Right cardiac atrium (tissue), 5 donors: ENCODE results near the gene COX19. TPM values are rescaled to one million over a fixed set of nuclear protein-coding genes. Genes with fewer than 3 reads are reported as not detected.
A peak's percentile ranks its signal among the peaks of the same experiment; 100 is the strongest.

ENCODE experiments used
- ATAC-seq, 2 donors: fragments of 200-7000 bp; cut with Tn5 transposase; one replicate each; pipeline versions ENCODE4 v1.8.0 to v1.9.1; 2020; ENCODE audit warnings: moderate library complexity in 2 of 2, mild to moderate bottlenecking in 1 of 2
- DNase-seq, 3 donors: peaks; one replicate each; pipeline ENCODE4 v3.0.0-alpha.2; 2020
- H3K27ac ChIP-seq: one replicate; pipeline ENCODE4 v1.5.1; 2013; ENCODE audit warnings: mild to moderate bottlenecking, low read length, control low read depth, moderate library complexity
- H3K27me3 ChIP-seq: one replicate; pipeline ENCODE4 v1.6.1; 2013; ENCODE audit not compliant: control insufficient read depth, insufficient read depth
- H3K4me1 ChIP-seq: one replicate; pipeline ENCODE4 v1.6.1; 2013; ENCODE audit warnings: low read length; ENCODE audit not compliant: control insufficient read depth, insufficient read depth
- H3K4me3 ChIP-seq: one replicate; pipeline ENCODE4 v1.5.1; 2013; ENCODE audit warnings: low read length, control low read depth
- H3K9me3 ChIP-seq: one replicate; pipeline ENCODE4 v1.6.1; 2013; ENCODE audit warnings: low read length; ENCODE audit not compliant: control insufficient read depth
- WGBS: extraction: QIAGEN DNeasy Blood & Tissue Kit; methylation state at CpG from one replicate; pipeline ENCODE4 v1.1.7; 2013; 5-methylcytosine and 5-hydroxymethylcytosine counted together
- intact Hi-C, 4 donors: fragments of 100-400 bp; cut with DNase I; formaldehyde crosslinking; loops; one replicate each; pipeline versions ENCODE4 v1.11.0 to v1.14.0; 2022 to 2023
- polyA plus RNA-seq: library from polyadenylated mRNA; stranded (reverse); fragments of 200-250 nt; gene quantifications from one replicate; pipeline ENCODE4 v1.2.3, GENCODE V29; 2013
- total RNA-seq, 4 donors: library from RNA; stranded (reverse); fragmentation: NEBNext Ultra II Directional; extraction: Animal tissue kit (Norgen Biotek cat#: 25700); gene quantifications; one replicate each; pipeline ENCODE4 v1.2.1, GENCODE V29; 2021
- donor health status: healthy with polysubstance abuse.
- donor health status: DM: no; HTN: yes; CAD: no.
- donor health status: DM: no; HTN: no; CAD: no.
- donor health status: DM: no; HTN: yes; CAD: no; lungs with severe emphysema.
- donor health status: DM: yes; HTN: yes; CAD: no.

Gene COX19
- total and polyA plus RNA-seq, 5 donors: 5.8 to 8.8 (median 7.7) TPM

DNA sequence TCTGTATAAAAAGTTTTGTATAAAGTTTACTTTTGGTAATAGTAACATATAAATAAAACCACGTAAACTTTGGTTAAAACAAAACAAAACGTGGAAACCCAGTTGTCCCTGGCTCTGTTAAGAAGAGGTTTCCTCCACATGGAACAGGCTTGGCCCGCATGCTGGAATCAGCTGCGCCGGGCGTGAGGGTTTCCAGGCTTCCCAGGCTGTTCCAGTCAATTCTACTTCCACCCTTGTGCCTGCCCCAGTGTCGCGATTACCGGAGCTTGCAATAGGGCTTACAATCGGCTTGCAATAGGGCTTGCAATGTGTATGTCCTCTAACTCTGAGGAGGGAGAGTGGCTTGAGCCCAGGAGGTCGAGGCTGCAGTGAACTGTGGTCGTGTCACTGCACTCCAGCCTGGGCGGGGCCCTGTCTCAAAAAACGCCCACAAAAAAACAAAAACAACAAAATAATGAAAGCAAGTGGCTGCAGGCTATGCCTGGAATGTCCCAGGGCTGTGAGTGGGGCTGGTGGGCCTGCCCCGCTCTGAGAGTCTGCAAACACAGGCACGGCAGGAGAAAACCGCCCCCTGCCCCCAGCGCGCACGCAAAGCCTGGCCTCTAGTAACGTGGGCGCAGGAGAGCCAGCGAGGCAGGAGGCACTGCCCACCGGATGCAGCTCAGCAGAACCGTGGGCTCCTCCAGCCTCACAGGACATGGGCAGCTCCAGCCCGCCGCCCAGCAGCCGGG lies 24.0 kb upstream of the COX19 start:
- Histone ChIP-seq H3K27me3 (no peaks in the 10 kb centered on the region), H3K9me3 (no peaks in the 10 kb centered on the region), H3K27ac (no peak overlapping the region), H3K4me1 (no peaks in the 10 kb centered on the region), H3K4me3 (no peak overlapping the region)
- DNase-seq (no peak), ATAC-seq (no peak)
- intact Hi-C loops: loop anchor here in 2 of 4 donors (10.0 kb wide), 2 partner anchors 155 to 165 kb away; partner anchors contain the start of gene ZFAND2A (in 1 of the 2)
- 87% methylated on average over 28 of the region's 28 CpGs for WGBS

DNA sequence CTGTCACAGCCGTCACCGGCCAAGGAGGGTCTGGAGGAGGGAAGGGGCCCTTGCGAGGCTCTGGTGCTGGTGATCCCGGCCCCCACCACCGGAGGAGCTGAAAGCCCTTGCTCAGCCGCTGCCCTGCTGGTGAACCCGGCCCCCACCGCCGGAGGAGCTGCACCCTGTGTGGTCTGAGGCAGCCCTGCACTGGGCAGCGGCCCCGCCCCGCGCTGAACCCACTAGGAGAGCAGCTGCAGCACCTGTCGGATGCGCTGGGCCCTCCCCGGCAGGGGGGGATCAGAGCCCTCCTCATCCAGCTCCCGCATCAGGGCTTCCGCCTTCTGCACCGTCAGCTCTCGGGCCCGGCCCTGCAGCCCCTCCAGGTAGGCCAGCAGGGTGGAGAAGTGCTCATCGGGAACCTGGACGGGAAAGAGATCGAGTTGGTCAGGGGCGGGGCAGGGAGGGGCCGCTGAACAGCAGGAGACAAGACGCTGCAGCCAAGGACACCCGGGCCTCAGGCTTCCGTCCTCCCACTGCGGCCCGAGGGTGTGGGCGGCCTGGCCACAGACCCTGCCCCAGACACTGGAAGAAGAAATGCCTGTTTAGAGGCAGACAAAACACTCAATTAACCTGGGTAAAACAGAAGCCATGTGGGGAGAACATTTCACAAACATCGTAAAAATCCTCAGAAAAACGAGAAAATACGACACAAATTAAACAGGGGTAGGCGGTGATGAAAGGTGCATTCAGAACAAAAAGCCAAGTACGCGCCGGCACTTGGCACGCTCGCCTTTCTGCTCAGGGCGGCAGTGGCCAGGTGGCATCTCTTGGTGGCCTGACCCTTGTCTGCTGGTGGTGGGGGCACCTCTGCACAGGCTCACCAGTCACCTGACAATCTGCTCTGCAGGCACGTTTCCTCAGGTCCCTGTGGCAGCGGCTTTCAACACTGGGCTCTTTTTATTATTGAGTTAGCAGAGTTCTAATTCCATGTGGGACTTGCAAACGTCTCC lies 22.4 kb upstream of the COX19 start:
- WGBS: 83% methylated on average over 45 of the region's 45 CpGs
- intact Hi-C loops: loop anchor here in 2 of 4 donors (2.0 to 10.0 kb wide), 3 partner anchors 67 to 167 kb away; partner anchors contain the start of gene ZFAND2A (in 1 of the 2)
- no peaks in the 10 kb centered on the region for H3K4me1 ChIP-seq
- no peaks in the 10 kb centered on the region for H3K27me3 ChIP-seq
- H3K4me3 ChIP-seq: no peak overlapping the region
- no peak for ATAC-seq
- DNase-seq: no peak
- H3K9me3 ChIP-seq: no peaks in the 10 kb centered on the region
- no peak overlapping the region for H3K27ac ChIP-seq

DNA sequence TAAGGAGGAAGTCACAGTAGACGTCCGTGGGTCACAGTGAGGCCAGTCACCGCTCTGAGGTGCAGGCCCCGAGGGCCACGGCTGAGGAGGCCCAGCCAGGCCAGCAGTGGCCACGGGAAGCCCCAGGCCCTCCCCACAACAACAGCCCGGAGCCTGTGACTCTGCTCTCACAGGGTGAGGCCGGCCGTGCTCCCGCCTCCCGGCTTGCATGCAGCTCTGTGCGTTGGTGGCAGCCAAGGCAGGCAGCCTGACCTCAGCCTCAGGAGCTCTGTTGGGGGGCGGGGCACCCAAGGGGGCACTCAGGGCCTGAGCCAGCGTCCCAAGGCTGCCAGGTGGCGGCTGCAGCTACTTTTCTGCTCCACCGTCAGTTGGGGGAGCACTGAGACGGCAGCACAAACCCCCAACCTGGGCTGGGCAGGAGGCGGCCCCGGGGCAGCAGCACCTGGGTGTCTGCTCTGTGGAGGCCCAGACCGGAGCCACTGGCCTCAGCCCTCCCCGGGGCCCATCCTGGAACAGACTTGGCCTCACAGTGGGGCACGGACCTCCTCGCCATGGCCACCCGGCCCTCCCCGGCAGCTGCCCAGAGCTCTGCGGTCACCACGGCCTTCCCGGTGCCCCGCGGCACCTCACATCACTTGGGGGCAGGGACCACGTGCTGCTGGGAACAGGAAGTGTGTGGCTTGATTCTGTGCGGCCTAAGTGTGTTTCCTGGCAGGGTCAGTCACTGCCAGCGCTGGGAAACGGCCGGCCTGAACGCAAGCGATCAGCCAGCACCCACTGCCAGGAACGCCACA lies 20.9 kb upstream of the COX19 start:
- Histone ChIP-seq H3K27ac (no peak overlapping the region), H3K9me3 (no peaks in the 10 kb centered on the region), H3K27me3 (no peaks in the 10 kb centered on the region), H3K4me1 (no peaks in the 10 kb centered on the region), H3K4me3 (no peak overlapping the region)
- ATAC-seq (no peak), DNase-seq (peak in 1 of 3 donors; percentile 67)
- WGBS: 83% methylated on average over 38 of the region's 38 CpGs
- intact Hi-C loops: loop anchor here in 2 of 4 donors (2.0 to 10.0 kb wide), 3 partner anchors 69 to 169 kb away; partner anchors contain the start of gene ZFAND2A (in 1 of the 2)

DNA sequence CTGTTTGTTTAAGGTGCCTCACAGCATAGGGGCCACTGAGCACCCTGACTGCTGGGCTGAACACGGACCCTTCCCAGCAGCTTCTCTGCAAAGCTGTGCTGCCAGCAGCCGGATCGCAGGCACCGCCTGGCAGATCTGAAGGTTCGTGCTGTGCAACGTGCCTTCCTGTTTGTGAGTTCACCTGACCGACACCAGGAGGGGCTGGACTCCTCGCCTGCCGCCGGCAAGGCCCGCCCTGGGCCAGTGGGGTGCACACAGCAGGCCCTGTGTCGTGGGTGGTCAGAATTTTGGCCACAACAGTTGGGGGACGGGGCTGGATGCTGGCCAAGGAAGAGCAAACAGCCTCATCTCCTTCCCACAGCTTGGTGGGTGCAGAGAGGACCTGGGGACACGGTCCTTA lies 20.2 kb upstream of the COX19 start:
- Histone ChIP-seq H3K27ac (no peak overlapping the region), H3K27me3 (no peaks in the 10 kb centered on the region), H3K4me3 (no peak overlapping the region), H3K9me3 (no peaks in the 10 kb centered on the region), H3K4me1 (no peaks in the 10 kb centered on the region)
- WGBS: 87% methylated on average over 14 of the region's 14 CpGs
- no peak for ATAC-seq
- no peak for DNase-seq
- intact Hi-C loops: loop anchor here in 3 of 4 donors (2.0 to 10.0 kb wide), 3 partner anchors 69 to 169 kb away; partner anchors contain the start of gene ZFAND2A (in 1 of the 3)

DNA sequence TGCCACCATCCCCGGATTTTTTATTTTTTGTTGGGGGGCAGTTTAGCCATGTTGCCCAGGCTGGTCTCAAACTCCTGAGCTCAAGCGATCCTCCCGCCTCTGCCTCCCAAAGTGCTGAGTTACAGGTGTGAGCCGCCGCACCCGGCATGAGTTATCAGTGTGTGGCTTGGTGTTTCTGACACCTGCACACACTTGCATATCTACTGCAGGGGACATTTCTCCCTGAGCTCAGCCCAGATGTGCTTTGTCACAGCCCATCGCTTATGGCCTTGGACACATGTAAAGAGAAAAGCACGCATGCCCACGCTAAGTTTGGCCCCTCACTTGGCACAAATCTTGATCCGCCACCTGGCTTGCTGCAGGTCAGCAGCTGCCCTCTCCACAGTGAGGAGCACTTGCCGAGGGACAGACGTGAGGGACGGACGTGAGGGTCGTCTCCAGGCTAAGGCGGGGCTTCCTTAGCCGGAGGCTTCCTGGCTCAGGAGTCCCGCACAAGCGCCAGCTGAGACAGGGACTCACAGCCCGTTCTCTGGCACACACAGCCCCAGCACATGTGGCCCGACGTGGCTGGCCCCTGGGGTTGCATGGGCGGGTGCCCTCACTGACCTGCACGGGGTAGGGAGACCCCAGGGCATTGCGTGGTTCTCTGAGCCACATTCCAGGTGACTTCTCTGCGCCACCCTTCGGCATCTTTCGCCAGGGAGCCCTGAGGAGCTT lies 19.4 kb upstream of the COX19 start:
- Histone ChIP-seq H3K9me3 (no peaks in the 10 kb centered on the region), H3K27ac (no peak overlapping the region), H3K27me3 (no peaks in the 10 kb centered on the region), H3K4me1 (no peaks in the 10 kb centered on the region), H3K4me3 (no peak overlapping the region)
- intact Hi-C loops: loop anchor here in 3 of 4 donors (2.0 to 10.0 kb wide), 3 partner anchors 70 to 170 kb away; partner anchors contain the start of gene ZFAND2A (in 1 of the 3)
- WGBS: 70% methylated on average over 28 of the region's 28 CpGs
- DNase-seq (no peak), ATAC-seq (no peak)

DNA sequence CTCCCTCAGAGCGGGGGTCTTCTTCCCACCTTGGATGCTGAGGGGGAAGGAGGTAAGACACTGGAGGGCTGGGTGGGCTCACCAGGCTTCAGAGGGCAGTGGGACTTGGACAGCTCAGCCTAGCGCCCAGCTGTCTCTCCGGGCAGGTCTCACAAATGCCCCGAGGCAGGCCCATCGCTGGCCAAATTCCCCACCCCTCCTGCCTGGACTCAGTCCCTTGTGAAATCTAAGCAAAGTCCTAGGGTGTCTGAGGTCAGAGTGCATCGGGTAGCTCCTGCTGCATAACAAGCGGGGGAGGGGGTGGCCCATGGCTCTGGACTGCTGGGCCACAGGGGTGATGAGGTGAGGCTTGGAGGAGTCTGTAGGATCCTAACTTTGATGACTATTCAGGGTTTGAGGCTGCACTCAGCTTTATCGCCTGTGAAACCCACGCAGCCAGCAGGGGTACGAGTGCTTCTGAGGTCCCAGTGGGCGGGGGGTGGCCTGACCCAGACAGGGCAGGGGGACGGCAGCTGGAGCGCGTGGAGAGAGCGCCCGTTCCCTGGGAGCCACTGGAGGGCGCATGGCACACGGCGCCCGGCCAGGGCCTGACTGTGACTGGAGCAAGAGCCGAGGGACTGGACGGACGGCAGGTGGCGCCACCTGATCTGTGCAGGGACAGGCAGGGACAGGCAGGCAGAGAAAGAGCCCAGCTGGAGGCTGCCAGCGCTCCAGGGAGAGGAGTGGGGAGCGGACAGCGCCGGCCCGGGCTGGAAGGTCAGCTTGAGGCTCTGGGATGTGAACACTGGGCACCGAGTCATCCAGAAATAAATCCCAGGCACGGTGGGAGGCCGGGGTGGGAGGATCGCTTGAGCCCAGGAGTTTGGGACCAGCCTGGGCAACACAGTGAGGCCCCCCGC lies 17.6 kb upstream of the COX19 start:
- 20% methylated on average over 34 of the region's 34 CpGs for WGBS
- Histone ChIP-seq H3K9me3 (no peaks in the 10 kb centered on the region), H3K27me3 (no peaks in the 10 kb centered on the region), H3K4me1 (no peaks in the 10 kb centered on the region), H3K4me3 (no peak overlapping the region), H3K27ac (no peak overlapping the region)
- DNase-seq: peak; percentile 98 to 99 (median 99)
- intact Hi-C loops: loop anchor here in 3 of 4 donors (1.0 to 10.0 kb wide), 4 partner anchors 72 to 172 kb away; partner anchors contain the start of gene ZFAND2A (in 1 of the 3)
- ATAC-seq: peak; percentile 95

DNA sequence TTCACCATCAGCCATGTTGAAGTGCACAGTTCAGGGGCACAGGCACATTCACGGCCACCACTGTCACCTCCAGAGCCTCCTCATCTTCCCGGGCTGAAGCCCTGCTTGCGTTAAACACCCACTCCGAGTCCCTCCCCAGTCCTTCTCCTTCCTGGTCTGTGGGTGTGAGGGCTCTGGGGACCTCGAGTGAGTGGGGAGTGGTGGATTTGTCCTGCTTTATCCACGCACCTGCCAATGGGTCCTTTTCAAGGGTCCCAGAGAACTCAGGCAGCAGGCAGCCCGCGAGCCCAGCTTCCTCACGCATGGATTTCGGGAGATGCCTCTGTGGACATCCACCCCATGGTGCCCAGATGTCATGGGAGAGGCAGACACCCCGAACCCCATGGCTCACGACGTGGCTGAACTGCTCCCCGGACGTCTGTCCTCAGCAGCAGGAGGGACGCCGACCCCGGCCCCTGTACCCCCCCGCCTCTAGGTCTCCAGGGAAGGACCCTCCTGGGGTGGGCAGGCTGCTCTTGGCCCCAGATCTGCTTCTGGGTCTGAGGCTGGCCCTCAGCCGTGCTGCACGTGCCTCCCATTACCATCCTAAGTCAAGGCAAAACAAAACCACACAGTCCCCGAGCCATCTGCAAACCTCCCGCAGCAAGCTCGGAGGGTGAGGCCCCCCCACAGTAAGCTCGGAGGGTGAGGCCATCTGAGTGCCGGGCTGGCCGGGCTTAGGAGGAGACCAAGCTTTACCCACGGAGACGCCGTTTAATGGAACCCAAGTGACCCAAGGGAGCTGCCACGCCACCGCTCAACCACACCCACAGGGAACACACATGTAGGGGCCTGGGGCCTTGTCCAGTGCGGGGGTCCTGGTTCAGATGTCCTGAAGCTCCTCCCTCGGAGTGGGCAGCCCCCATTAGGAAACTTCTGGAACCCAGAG lies 16.6 kb upstream of the COX19 start:
- Histone ChIP-seq H3K27me3 (no peaks in the 10 kb centered on the region), H3K4me1 (no peaks in the 10 kb centered on the region), H3K4me3 (no peak overlapping the region), H3K27ac (no peak overlapping the region), H3K9me3 (no peaks in the 10 kb centered on the region)
- ATAC-seq (no peak), DNase-seq (peak in 1 of 3 donors; percentile 60)
- 69% methylated on average over 34 of the region's 34 CpGs for WGBS
- intact Hi-C loops: loop anchor here in 2 of 4 donors (2.0 to 10.0 kb wide), 3 partner anchors 73 to 173 kb away; partner anchors contain the start of gene ZFAND2A (in 1 of the 2)

DNA sequence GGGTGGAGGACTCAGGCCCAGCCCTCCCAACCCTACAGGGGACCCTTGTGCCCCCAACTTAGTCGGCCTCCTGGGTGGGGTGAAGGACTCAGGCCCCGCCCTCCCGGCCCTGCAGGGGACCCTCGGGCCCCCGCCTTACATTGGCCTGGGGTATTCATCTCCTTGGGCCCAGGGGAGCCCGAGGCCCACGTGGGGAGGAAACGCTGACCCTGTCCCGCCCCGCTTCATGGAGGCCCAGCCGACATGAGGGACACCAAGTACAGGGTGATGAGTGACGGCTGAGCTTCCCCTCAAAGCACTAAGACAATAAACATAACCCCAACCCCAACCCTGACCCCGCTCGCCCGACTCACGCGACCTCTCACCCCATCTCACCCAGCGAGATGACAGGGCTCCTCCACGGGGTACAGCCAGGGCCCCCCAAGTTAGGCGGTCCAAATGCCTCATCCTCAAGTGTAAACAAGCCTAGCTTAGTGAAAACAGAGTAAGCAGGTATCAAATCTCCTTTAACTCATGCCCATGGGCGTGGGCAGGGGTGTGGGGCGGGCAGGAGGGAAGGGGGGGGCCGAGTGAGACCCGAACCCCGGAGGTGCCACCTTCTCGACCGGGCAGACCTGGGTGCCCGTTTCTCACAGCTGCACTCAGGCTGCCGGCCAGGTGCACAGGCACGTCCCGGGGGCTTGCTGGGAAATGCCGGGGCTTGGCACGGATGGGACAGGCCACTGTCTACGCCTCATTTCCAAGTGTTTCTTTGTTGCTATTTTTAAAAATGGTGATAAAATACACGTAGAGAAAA lies 15.8 kb upstream of the COX19 start:
- ATAC-seq (no peak), DNase-seq (peak in 1 of 3 donors; percentile 56)
- Histone ChIP-seq H3K9me3 (no peaks in the 10 kb centered on the region), H3K27ac (no peak overlapping the region), H3K4me3 (no peak overlapping the region), H3K27me3 (no peaks in the 10 kb centered on the region), H3K4me1 (no peaks in the 10 kb centered on the region)
- intact Hi-C loops: loop anchor here in 2 of 4 donors (10.0 kb wide), 2 partner anchors 164 to 174 kb away; partner anchors contain the start of gene ZFAND2A (in 1 of the 2)
- 45% methylated on average over 35 of the region's 35 CpGs for WGBS
